GM18868 (cell line): ENCODE measurements around the gene OSBPL2.

ENCODE experiments used
- ATAC-seq: cut with Tn5 transposase; IDR thresholded peaks from one replicate; pipeline ENCODE4 v1.9.1; 2021; ENCODE audit warnings: mild to moderate bottlenecking, moderate library complexity; ENCODE audit not compliant: unreplicated experiment

OSBPL2 gene

DNA sequence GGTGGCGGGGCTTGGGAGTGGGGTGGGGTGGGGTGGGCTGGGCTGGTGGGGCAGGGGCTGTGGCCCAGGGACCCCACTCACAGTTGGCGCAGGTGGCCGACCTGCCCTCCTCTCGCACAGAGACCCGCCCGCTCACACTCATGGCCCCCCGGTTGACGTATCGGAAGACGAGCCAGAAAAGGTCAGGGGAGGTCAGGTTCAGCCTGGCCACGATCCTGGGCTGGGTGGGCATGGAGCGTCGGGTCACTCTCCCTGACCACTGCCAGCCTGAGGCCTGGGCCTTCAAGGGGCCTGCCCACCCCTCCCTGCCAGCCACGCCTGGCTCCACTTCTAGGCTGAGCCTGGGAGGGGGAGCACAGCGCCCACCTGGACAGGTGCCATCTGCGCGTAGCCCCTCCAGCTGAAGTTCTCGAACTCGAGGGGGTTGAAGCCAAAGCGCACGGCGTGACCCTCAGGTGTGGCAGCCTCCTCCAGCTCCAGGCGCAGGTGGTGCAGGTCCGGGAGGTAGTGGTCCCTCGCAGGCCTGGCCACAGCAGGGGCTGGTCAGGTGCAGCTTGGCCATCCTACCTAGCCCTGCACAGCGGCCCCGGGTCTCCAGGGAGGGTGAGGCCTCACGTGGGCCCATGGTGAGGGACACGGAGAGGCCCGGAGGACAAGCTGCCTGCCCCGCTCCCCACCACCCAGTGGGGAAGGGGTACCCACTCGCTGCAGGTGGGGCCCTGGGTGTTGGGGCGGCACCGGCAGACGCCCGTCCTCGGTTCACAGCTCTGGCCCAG lies 95.7 kb downstream of the OSBPL2 start:
- no peak for ATAC-seq

DNA sequence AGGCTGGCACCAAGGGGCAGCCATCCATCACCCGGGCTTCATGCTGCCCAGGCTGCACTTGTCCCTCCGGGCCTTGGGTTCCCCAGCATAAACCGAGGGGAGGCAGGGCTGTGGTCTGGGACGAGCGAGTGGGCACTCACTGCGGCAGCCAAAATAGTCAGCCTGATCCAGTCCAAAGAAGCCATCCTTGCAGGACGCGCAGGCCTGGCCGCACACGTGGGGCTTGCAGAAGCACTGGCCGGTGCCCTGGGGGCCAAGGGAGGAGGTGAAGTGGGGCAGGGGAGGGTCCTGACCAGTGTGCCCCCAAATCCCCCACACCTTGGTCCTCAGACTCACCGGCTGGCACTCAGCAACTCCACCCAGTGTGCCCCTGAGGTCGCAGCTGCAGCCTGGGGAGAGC lies 96.6 kb downstream of the OSBPL2 start:
- no peak for ATAC-seq

DNA sequence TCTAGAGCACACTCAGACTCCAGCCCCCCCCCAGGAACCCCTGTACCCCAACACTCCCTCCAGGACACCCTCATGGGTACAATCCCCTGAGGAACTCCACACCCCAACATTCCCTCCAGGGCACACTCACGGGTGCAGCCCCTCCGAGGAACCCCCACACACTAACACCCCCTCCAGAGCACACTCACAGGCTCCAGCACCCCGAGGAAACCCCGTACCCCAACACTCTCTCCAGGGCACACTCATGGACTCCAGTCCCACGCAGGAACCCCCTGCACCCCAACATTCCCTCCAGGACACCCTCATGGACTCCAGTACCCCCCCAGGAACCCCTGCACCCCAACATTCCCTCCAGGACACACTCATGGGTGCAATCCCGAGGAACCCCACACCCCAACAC lies 97.2 kb downstream of the OSBPL2 start:
- no peak for ATAC-seq

DNA sequence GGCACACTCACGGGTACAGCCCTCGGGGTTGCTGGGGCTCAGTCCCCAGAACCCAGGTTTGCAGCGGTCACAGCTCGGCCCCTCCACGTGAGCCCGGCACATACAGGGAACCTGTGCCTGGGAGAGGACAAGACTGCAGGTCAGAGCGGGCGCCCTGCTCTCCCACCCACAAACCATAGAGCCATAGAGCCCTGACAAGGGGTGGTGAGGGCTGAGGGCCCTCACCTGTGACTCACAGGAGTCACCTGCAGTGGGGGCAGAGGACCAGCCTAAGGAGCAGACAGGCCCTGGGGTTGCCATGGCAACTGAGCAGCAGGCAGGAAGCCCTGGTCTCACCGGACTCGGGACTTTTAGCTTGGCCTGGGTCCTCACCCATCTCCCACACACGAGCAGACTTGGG lies 98.0 kb downstream of the OSBPL2 start:
- ATAC-seq = no peak

DNA sequence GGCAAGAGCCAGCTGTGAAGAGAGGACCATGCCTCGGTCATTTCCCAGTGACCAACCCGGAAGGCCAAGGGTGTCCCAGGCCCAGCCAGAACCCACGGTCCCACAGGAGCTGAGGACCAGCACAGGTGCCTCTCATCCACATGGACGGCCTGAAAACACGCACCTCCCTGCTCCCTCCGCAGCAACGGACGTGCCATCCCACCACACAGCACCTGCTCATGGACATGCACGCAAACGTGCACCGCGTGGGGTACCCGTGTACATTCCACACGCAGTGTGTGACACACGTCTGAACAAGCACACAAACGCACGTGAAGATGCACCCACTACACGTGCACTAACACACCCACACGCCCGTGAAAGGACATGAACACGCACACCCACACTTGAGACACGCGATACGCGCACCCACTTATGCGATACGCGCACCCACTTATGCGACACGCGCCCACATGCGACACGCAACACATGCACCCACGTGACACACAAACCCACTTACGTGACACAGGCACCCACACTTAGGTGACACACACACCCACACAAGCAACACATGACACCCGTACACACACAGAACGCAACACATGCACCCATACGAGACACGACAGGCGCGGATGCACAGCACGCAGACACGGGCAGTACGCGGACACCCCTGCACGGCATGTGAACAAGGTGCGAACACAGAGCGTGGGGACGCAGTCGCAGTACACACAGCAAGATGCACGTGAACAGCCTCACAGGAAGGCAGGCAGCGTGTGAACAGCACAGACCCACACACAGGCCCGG lies 98.6 kb downstream of the OSBPL2 start:
- no peak for ATAC-seq

DNA sequence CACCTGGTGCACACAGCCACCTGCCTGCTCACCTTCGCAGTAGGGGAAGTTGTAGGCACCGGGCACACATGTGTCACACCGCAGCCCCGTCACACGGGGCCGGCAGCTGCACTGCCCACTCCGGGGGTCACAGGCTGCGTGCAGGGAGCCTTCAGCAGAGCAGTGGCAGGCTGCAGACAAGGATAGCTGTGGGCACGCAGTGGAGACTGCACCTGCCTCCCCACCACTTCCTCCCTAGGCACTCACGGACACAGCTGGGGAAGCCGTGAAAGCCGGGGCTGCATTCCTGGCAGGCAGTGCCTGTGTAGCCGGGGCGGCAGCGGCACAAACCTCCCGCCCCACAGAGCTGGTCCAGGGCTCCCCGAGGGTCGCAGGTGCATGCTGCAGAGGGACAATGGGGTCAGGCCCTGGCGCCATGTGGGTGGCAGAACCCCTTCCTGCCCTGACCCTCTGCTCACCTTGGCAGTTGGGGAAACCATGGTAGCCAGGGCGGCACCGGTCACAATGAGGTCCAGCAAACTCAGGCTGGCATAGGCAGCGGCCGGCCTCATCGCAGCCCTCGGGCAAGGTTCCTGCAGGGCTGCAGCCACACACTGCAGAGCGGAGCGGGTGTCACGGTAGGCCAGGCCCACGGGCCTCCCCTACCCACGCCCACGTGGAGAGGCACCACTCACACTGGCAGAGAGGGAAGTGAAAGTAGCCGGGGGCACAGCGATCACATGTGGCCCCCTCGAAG lies 99.4 kb downstream of the OSBPL2 start:
- peak; percentile 49 for ATAC-seq

DNA sequence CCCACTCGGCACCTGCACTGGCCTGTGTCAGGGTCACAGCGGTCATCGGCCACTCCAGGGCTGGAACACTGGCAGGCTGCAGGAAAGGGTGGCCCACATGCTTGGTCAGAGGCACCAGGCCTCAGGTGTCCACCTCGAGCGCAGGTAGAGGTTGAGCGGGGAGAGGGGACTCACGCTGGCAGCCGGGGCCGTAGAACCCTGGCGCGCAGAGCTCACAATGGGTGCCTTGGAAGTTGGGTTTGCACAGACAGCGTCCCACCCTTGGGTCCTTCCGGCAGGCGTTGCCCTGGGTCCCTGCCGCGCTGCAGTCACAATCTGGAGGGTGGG lies 99.9 kb downstream of the OSBPL2 start:
- ATAC-seq = no peak

DNA sequence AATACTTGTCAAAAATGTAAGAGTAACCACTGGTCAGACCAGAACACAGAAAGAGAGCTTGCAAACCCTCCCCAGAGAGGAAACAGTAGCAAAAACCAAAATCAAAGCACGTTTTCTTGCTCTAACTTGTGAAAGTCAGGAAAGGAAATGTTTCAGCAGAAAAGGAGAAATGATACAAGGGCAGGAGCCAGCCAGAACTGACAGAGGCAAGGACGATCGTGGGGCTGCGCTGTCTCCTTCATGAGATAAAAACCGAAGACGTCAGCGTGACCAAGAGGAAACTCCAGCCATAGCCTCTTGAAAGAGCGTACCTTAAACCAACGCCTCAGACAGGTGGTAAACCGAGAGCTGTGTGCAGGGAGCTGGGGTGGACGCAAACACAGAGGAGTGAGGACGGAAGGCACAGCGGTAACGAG lies 101.3 kb downstream of the OSBPL2 start:
- peak; percentile 67 for ATAC-seq

DNA sequence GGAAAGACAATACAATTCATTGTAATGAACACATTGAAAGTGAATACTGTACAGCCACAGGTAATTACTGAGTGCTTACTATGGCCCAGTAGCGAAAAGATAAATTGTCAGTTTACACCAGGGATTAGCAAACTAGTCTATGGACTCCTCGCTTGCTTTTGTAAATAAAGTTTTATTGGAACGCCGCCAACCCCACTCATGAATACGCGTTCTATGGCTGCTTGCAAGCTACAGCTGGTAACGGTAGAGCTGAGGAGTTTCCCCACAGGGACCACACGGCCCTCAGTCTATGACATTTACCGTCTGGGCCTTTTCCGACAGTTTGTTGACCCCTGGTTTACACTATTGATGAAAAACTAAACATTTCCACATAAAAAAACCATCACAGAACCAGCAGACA lies 104.6 kb downstream of the OSBPL2 start:
- ATAC-seq = no peak

DNA sequence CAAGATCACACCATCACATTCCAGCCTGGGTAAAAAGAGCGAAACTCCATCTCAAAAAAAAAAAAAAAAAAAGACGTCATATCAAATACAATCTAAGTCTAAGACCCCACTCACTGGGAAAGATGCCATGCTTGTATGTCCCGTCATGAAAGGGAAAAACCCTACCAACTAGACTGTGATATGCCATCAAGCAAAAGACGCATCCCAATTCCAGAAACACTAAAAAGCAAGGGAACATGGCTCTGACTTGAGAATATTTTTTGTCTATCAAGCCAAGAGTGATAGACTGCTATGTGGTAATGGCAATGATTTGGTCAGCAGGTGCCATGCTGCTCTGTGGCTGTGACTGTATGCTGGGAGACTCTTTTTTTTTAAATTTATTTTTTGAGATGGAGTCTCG lies 105.8 kb downstream of the OSBPL2 start:
- ATAC-seq = no peak

DNA sequence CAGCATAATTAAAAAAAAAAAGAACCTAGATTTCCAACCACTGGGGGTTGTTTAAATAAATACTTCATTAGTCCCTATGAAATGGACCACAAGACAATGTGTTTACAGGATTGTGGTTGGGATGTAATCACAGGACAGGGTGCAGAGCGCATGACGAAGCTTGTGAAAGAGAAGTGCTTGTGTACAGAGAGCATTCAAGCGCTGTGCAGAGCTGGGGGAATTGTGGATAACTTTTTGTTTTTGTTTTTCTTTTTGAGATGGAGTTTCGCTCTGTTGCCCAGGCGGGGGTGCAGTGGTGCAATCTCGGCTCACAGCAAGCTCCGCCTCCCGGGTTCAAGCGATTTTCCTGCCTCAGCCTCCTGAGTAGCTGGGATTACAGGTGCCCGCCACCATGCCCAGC lies 106.5 kb downstream of the OSBPL2 start:
- ATAC-seq = no peak
